PC-3 (cell line): ENCODE results near the gene ELK4.

ENCODE experiments used
- EZH2 ChIP-seq: fragments of 300-600 bp; sonication (generic); IDR thresholded peaks from one replicate; pipeline ENCODE4 v1.6.1; 2017; ENCODE audit warnings: antibody characterized with exemption, mild to moderate bottlenecking, low read length; ENCODE audit not compliant: unreplicated experiment
- EZH2phosphoT487 ChIP-seq: fragments of 300-600 bp; sonication (generic); IDR thresholded peaks from 2 replicates; pipeline ENCODE4 v1.6.1; 2018; ENCODE audit warnings: mild to moderate bottlenecking, antibody characterized with exemption, low read length, borderline replicate concordance

DNA sequence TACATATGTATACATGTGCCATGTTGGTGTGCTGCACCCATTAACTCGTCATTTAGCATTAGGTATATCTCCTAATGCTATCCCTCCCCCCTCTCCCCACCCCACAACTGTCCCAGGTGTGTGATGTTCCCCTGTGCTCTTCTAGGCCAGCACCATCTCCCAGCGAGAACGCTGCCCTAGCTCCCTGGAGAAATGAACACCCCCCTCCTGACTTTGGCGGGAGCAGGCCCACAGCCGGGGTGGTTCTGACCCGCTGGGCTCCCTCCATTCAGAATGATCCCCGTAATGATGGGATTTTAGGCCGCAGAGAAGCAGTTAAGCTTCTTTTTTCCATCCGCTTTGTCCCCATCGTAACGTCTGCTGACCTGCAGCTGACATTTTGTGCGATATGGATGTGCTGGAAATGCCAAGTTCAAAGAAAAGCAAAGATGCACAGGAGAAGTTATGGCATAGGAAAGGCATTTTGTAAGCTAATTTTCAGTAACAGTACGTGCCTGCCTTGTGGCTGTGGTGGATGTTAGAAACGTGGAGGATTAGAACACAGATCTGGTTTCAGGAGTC lies 39.3 kb downstream of the ELK4 start:
- no peak for TF ChIP-seq EZH2phosphoT487
- TF ChIP-seq EZH2: no peak
